K562 (cell line): ENCODE measurements around the gene ITPR2. TPM values are rescaled to one million over a fixed set of nuclear protein-coding genes. Genes with fewer than 3 reads are reported as not detected.
A peak's percentile ranks its signal among the peaks of the same experiment; 100 is the strongest.

ENCODE experiments used
- ARNT ChIP-seq, 2 experiments: fragments of 450-650 bp; IDR thresholded peaks; 2 replicates each; pipeline ENCODE4 v1.6.1; 2016; ENCODE audit warnings: mild to moderate bottlenecking in 1 of 2
- ELF2 ChIP-seq: fragments of 250-450 bp; sonication (Bioruptor Pico); IDR thresholded peaks from 2 replicates; pipeline ENCODE4 v1.5.0; 2021; ENCODE audit warnings: mild to moderate bottlenecking
- FOXJ2 ChIP-seq: fragments of 200-800 bp; sonication (Bioruptor generic); IDR thresholded peaks from 2 replicates; pipeline ENCODE4 v1.6.1; 2016; ENCODE audit warnings: missing genetic modification characterization, missing compliant biosample characterization
- HDAC3 ChIP-seq: fragments of 450-650 bp; IDR thresholded peaks from 2 replicates; pipeline ENCODE4 v1.6.1; 2018; ENCODE audit warnings: borderline replicate concordance, mild to moderate bottlenecking, moderate library complexity; ENCODE audit not compliant: partially characterized antibody
- HLTF ChIP-seq: fragments of 450-650 bp; IDR thresholded peaks from 2 replicates; pipeline ENCODE4 v1.6.1; 2016
- HNRNPL ChIP-seq: fragments of 200-400 bp; formaldehyde crosslinking; IDR thresholded peaks from 2 replicates; pipeline ENCODE4 v1.6.1; 2017; ENCODE audit warnings: low read depth, mild to moderate bottlenecking, low read length
- HSF4 ChIP-seq: fragments of 250-450 bp; sonication (Bioruptor Pico); IDR thresholded peaks from 2 replicates; pipeline ENCODE4 v2.1.2; 2022; ENCODE audit warnings: mild to moderate bottlenecking, moderate library complexity, borderline replicate concordance
- KHSRP ChIP-seq: fragments of 450-650 bp; IDR thresholded peaks from 2 replicates; pipeline ENCODE4 v1.6.1; 2017
- MBD2 ChIP-seq: sonication (generic); IDR thresholded peaks from 2 replicates; pipeline ENCODE4 v1.6.1; 2016; ENCODE audit warnings: low read depth, borderline replicate concordance
- NFXL1 ChIP-seq: fragments of 450-650 bp; formaldehyde crosslinking; IDR thresholded peaks from 2 replicates; pipeline ENCODE4 v1.4.0; 2021; ENCODE audit warnings: mild to moderate bottlenecking
- RFX7 ChIP-seq: fragments of 250-450 bp; sonication (Bioruptor Pico); IDR thresholded peaks from 2 replicates; pipeline ENCODE4 v1.5.1; 2021; ENCODE audit warnings: mild to moderate bottlenecking
- SNRNP70 ChIP-seq: fragments of 200-400 bp; formaldehyde crosslinking; optimal IDR thresholded peaks from 2 replicates; pipeline ENCODE3; 2017; ENCODE audit warnings: low read depth, low read length
- TFAM ChIP-seq: fragments of 250-450 bp; sonication (Bioruptor Pico); conservative IDR thresholded peaks from 2 replicates; pipeline ENCODE4 v1.5.0; 2021; ENCODE audit warnings: mild to moderate bottlenecking, moderate library complexity
- ZNF766 ChIP-seq: fragments of 200-800 bp; sonication (Bioruptor generic); conservative IDR thresholded peaks from 2 replicates; pipeline ENCODE4 v1.6.1; 2016; ENCODE audit warnings: missing genetic modification characterization, missing compliant biosample characterization
- ZNF830 ChIP-seq: fragments of 250-450 bp; sonication (Bioruptor Pico); IDR thresholded peaks from 2 replicates; pipeline ENCODE4 v1.5.0; 2021; ENCODE audit warnings: mild to moderate bottlenecking
- polyA plus RNA-seq, 8 experiments: library from polyadenylated mRNA; depleted of rRNA in 4 of 8; stranded (reverse) in 5 of 8; unstranded in 3 of 8; fragments of >200 nt; fragmentation: Nextera tagmentation in 2 of 8; fragmentation: Illumina TruSeq in 1 of 8; extraction: Ambion mirVana in 2 of 8; extraction: Trizol in 1 of 8; gene quantifications; 2 replicates each; pipeline versions ENCODE4 v1.2.1 to v1.2.3, GENCODE V29; 2011 to 2014; ENCODE audit warnings: inconsistent platforms in 1 of 8, missing spikeins in 1 of 8
- total RNA-seq, 7 experiments: library from RNA; depleted of rRNA in 6 of 7; stranded (reverse); fragments of >200 nt in 6 of 7; fragmentation: Illumina TruSeq in 2 of 7; extraction: Trizol in 2 of 7; gene quantifications; 2 replicates each; pipeline versions ENCODE4 v1.2.1 to v1.2.3, GENCODE V29; 2011 to 2021; ENCODE audit warnings: low replicate concordance in 1 of 7
- TF ChIP-seq, protein P1 (sequence below), 2 experiments: fragments of 450-650 bp in 1 of 2; IDR thresholded peaks; 2 replicates each; pipeline ENCODE4 v1.6.1; 2011 to 2017; ENCODE audit warnings: low read depth in 2 of 2, antibody characterized with exemption in 1 of 2, borderline replicate concordance in 1 of 2, low read length in 1 of 2, mild to moderate bottlenecking in 1 of 2, mixed read lengths in 1 of 2; ENCODE audit not compliant: control insufficient read depth in 1 of 2
- TF ChIP-seq, protein P2 (sequence below): fragments of 450-650 bp; IDR thresholded peaks from 2 replicates; pipeline ENCODE4 v1.6.1; 2016; ENCODE audit warnings: missing biosample characterization, missing genetic modification characterization
- TF ChIP-seq, protein P3 (sequence below): IDR thresholded peaks from 2 replicates; pipeline ENCODE4 v1.6.1; 2016; ENCODE audit warnings: missing genetic modification characterization, missing compliant biosample characterization
- TF ChIP-seq, protein P4 (sequence below): IDR thresholded peaks from 3 replicates; pipeline ENCODE4 v1.6.1; 2011; ENCODE audit warnings: borderline replicate concordance, mild to moderate bottlenecking; ENCODE audit not compliant: insufficient read length, insufficient read depth
- TF ChIP-seq, protein P5 (sequence below): fragments of 200-800 bp; sonication (Bioruptor generic); IDR thresholded peaks from 2 replicates; pipeline ENCODE4 v1.6.1; 2017; ENCODE audit warnings: missing genetic modification characterization, missing compliant biosample characterization

The ITPR2 gene
- total and polyA plus RNA-seq, 9 of the 15 experiments (the other 6 are each of a cell fraction or from before 2014, with no cell fraction given): 0.21 to 3.3 (median 0.95) TPM

DNA sequence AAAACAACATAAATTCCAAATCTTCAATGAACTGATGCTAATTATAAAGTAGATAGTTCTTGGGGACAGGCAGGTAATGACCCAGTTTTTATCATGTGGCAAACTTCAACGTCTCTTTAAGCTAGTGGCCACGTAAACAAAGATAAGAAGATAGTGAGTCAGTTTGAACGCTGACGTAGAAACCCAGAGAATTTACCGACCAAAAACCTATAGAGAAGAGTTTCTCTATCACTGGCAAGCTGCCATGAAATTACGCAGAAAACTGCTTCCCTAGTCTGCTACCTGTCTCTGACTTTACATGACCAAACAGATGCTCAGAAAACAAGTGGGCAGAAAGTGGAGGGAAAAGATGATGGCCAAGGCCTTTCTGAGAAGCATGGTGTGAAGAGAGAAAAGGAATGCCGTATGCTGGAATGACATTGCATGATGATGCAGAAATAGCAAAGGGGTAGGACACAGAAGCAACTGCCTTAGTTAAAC is 136.3 kb downstream of the ITPR2 start (continued):
- TF ChIP-seq, protein P1, sequence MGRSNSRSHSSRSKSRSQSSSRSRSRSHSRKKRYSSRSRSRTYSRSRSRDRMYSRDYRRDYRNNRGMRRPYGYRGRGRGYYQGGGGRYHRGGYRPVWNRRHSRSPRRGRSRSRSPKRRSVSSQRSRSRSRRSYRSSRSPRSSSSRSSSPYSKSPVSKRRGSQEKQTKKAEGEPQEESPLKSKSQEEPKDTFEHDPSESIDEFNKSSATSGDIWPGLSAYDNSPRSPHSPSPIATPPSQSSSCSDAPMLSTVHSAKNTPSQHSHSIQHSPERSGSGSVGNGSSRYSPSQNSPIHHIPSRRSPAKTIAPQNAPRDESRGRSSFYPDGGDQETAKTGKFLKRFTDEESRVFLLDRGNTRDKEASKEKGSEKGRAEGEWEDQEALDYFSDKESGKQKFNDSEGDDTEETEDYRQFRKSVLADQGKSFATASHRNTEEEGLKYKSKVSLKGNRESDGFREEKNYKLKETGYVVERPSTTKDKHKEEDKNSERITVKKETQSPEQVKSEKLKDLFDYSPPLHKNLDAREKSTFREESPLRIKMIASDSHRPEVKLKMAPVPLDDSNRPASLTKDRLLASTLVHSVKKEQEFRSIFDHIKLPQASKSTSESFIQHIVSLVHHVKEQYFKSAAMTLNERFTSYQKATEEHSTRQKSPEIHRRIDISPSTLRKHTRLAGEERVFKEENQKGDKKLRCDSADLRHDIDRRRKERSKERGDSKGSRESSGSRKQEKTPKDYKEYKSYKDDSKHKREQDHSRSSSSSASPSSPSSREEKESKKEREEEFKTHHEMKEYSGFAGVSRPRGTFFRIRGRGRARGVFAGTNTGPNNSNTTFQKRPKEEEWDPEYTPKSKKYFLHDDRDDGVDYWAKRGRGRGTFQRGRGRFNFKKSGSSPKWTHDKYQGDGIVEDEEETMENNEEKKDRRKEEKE (IDR thresholded peaks at IDR 0.05; ENCODE audit: borderline replicate concordance in 1 of 2, control insufficient read depth in 1 of 2, low read depth in 2 of 2, low read length in 1 of 2): no peak
- TF ChIP-seq TFAM (CRISPR knock-in tag) (no peak), RFX7 (CRISPR knock-in tag) (no peak), HSF4 (CRISPR knock-in tag) (no peak), HLTF (no peak), SNRNP70 (no peak), ARNT (IDR thresholded peaks at IDR 0.05) (no peak; a peak in 1 of 4 replicates), HNRNPL (no peak), ZNF766 (CRISPR knock-in tag) (peak; percentile 66; the same call in 1 of the 2 replicates), FOXJ2 (tag) (peak; percentile 83), ELF2 (CRISPR knock-in tag) (no peak), KHSRP (no peak), HDAC3 (no peak), NFXL1 (CRISPR knock-in tag) (no peak), ZNF830 (CRISPR knock-in tag) (no peak), MBD2 (no peak)
- TF ChIP-seq, protein P2, sequence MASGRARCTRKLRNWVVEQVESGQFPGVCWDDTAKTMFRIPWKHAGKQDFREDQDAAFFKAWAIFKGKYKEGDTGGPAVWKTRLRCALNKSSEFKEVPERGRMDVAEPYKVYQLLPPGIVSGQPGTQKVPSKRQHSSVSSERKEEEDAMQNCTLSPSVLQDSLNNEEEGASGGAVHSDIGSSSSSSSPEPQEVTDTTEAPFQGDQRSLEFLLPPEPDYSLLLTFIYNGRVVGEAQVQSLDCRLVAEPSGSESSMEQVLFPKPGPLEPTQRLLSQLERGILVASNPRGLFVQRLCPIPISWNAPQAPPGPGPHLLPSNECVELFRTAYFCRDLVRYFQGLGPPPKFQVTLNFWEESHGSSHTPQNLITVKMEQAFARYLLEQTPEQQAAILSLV (tag): peak; percentile 38; the same call in 1 of the 2 replicates
- TF ChIP-seq, protein P3, sequence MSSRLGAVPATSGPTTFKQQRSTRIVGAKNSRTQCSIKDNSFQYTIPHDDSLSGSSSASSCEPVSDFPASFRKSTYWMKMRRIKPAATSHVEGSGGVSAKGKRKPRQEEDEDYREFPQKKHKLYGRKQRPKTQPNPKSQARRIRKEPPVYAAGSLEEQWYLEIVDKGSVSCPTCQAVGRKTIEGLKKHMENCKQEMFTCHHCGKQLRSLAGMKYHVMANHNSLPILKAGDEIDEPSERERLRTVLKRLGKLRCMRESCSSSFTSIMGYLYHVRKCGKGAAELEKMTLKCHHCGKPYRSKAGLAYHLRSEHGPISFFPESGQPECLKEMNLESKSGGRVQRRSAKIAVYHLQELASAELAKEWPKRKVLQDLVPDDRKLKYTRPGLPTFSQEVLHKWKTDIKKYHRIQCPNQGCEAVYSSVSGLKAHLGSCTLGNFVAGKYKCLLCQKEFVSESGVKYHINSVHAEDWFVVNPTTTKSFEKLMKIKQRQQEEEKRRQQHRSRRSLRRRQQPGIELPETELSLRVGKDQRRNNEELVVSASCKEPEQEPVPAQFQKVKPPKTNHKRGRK (tag): no peak
- TF ChIP-seq, protein P4, sequence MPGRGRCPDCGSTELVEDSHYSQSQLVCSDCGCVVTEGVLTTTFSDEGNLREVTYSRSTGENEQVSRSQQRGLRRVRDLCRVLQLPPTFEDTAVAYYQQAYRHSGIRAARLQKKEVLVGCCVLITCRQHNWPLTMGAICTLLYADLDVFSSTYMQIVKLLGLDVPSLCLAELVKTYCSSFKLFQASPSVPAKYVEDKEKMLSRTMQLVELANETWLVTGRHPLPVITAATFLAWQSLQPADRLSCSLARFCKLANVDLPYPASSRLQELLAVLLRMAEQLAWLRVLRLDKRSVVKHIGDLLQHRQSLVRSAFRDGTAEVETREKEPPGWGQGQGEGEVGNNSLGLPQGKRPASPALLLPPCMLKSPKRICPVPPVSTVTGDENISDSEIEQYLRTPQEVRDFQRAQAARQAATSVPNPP: no peak
- TF ChIP-seq, protein P5, sequence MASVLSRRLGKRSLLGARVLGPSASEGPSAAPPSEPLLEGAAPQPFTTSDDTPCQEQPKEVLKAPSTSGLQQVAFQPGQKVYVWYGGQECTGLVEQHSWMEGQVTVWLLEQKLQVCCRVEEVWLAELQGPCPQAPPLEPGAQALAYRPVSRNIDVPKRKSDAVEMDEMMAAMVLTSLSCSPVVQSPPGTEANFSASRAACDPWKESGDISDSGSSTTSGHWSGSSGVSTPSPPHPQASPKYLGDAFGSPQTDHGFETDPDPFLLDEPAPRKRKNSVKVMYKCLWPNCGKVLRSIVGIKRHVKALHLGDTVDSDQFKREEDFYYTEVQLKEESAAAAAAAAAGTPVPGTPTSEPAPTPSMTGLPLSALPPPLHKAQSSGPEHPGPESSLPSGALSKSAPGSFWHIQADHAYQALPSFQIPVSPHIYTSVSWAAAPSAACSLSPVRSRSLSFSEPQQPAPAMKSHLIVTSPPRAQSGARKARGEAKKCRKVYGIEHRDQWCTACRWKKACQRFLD (CRISPR knock-in tag): peak; percentile 58; the same call in 1 of the 2 replicates
